ENCODE data around the gene PDXK. TPM values are rescaled to one million over a fixed set of nuclear protein-coding genes. Genes with fewer than 3 reads are reported as not detected.

The PDXK gene
- total and polyA plus RNA-seq, 2 of the 13 experiments (the other 11 are each of a cell fraction or from before 2014, with no cell fraction given): 114 to 184 TPM

DNA sequence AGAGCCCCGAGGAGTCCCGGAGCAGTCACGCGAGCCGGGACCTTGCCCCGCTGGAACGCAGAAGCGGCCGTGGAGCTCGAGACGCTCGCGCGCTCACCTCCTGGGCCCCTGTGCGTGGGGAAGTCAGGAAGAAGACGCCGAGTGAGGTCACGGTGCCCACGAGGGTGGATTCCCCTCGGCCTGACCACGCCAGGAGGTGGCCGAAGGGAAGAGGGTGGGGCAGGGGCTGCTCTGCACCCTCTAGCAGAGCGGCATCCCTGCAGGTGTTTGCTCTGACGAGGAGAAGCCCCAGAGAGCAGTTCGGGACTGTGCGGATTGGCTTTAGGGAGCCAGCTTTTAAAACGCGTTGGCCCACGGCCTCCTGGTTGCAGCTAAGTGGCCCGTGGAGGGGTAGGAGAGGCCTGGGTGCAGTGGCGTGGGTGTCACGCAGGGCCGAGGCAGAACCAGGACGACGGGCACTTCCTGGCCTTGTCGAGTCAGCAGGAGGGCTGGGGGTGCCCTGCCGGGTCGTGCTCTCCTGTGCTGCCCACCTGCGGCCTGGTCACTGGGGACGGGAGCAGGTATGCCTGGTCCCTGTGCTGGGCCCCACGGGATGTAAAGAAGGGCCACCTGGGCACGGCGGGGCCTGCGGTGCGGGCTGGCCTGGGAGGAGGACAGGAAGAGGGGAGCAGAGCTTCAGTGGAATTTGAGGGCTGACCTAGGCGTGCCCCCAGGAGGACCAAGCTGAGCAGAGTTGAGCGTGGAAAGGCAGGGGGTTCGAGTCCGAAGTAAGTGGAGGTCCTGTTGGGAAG, 1.0 kb downstream of the PDXK start (continued):
- TF ChIP-seq CCDC6 (CRISPR knock-in tag; IDR thresholded peaks at IDR 0.05): no peak
- peak; percentile 73; the same call in 1 of the 2 replicates for TF ChIP-seq CHCHD3 (CRISPR knock-in tag; IDR thresholded peaks at IDR 0.05)
- no peak for TF ChIP-seq HNRNPUL1 (IDR thresholded peaks at IDR 0.05; ENCODE audit: low read depth, low read length)
- no peak for TF ChIP-seq TAF15 (IDR thresholded peaks at IDR 0.05; ENCODE audit: low read depth, low read length, poor library complexity, severe bottlenecking)
- no peak for TF ChIP-seq ZNF251 (CRISPR knock-in tag; IDR thresholded peaks at IDR 0.05)

DNA sequence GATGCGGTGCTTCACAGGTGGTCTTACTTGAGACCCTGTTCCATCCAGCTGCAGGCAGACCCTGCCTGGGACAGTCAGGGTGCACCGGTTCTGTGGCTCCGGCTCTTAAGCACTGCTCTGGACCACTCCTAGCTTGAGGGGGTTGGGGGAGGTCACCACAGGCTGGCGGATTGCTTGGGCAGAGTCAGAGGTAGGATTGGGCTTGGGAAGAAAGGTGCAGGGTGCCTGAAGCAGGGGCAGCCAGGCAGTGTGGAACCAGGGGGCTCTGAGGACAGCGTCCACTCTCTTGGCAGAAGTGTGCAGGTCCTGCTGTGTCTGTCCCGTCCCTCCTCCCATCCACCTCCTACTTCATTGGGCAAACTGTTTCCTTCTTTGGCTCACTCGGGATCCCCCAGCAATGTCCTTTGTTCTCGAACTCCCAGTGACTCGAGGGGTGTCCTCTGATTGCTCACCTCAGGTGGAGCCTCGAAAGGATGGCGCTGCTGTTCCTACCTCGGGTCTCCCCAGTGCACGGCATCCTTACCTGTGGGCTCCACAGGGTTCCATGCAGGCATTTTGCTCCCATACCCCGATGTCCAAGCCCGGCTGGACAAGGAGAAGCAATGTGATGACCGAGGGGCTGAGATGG, 1.7 kb downstream of the PDXK start:
- intact Hi-C loops (cut with micrococcal nuclease; ENCODE audit: unreplicated experiment): no loop called here
- POLR2A ChIA-PET: interaction anchor here (1.1 to 2.7 kb wide), 3 partner anchors 8 to 68 kb away, joined by 3 to 43 read pairs (median 6); no protein-coding TSS in a partner anchor
- TSS peak; percentile 40 for BruUV-seq (replicated peaks)
- in situ Hi-C loops (cut with HindIII; ENCODE audit: extremely low pct_ligation_motif_present, low pct_unique_long_range_greater_than_20kb): no loop called here
- FAIRE-seq (no peak), DNase-seq (ENCODE audit: low spot score) (no peak), ATAC-seq (no peak)
- WGBS (ENCODE audit: low lambda C conversion rate): 46% methylated on average over 13 of the region's 16 CpGs
- peak overlapping the region; percentile 93 for H3K9ac ChIP-seq (ENCODE audit: insufficient read depth, low read depth, low read length)
- H3K36me3 ChIP-seq (replicated peaks in 1 of 2; ENCODE audit: control insufficient read depth in 1 of 2, insufficient read depth in 2 of 2, low read length in 2 of 2): peaks cover 8 to 19% of the 10 kb centered on the region in 2 experiments; a peak in 4 of 5 replicates
- H3K27ac ChIP-seq (ENCODE audit: extremely low read length, insufficient read depth, low read length): peak overlapping the region; percentile 73
- H3K4me1 ChIP-seq (ENCODE audit: insufficient read depth, low read length): peaks cover 43% of the 10 kb centered on the region
- H3K4me3 ChIP-seq (replicated peaks in 1 of 3; ENCODE audit: insufficient read depth in 1 of 3, low read depth in 2 of 3, low read length in 3 of 3): peak overlapping the region; percentile 79 to 97 (median 91)
- peaks cover 2 to 4% of the 10 kb centered on the region in 2 experiments; a peak in 2 of 5 replicates for H3K27me3 ChIP-seq (ENCODE audit: control insufficient read depth in 1 of 2, insufficient read depth in 2 of 2, low read length in 2 of 2)
- H4K20me1 ChIP-seq (ENCODE audit: insufficient read depth, low read length): peaks cover 27% of the 10 kb centered on the region
- H3K79me2 ChIP-seq (ENCODE audit: insufficient read depth, low read length): peaks cover 53% of the 10 kb centered on the region
- no peak overlapping the region for H2AFZ ChIP-seq (ENCODE audit: low read length)
- H3K9me3 ChIP-seq (ENCODE audit: low read length): no peaks in the 10 kb centered on the region
- H3K4me2 ChIP-seq (ENCODE audit: low read depth, low read length): peak overlapping the region; percentile 98
- CTCF ChIA-PET (ENCODE audit: low intra/inter-chr PET ratio, low total read pairs): no interaction called here
- TF ChIP-seq TRIM24 (CRISPR knock-in tag; IDR thresholded peaks at IDR 0.05): no peak
- TF ChIP-seq ZNF451 (CRISPR knock-in tag; IDR thresholded peaks at IDR 0.05): 0 out of 2 replicates have a peak, but pooled peaks have one; percentile 17
- TF ChIP-seq ISL2 (CRISPR knock-in tag; IDR thresholded peaks at IDR 0.05): no peak
- no peak for TF ChIP-seq PAWR (CRISPR knock-in tag; IDR thresholded peaks at IDR 0.05; ENCODE audit: borderline replicate concordance)
- TF ChIP-seq, protein P1, sequence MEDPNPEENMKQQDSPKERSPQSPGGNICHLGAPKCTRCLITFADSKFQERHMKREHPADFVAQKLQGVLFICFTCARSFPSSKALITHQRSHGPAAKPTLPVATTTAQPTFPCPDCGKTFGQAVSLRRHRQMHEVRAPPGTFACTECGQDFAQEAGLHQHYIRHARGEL (CRISPR knock-in tag; IDR thresholded peaks at IDR 0.05): no peak
- TF ChIP-seq, protein P2, sequence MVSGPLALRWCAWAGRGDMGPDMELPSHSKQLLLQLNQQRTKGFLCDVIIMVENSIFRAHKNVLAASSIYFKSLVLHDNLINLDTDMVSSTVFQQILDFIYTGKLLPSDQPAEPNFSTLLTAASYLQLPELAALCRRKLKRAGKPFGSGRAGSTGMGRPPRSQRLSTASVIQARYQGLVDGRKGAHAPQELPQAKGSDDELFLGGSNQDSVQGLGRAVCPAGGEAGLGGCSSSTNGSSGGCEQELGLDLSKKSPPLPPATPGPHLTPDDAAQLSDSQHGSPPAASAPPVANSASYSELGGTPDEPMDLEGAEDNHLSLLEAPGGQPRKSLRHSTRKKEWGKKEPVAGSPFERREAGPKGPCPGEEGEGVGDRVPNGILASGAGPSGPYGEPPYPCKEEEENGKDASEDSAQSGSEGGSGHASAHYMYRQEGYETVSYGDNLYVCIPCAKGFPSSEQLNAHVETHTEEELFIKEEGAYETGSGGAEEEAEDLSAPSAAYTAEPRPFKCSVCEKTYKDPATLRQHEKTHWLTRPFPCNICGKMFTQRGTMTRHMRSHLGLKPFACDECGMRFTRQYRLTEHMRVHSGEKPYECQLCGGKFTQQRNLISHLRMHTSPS (CRISPR knock-in tag; IDR thresholded peaks at IDR 0.05; ENCODE audit: low read depth): 0 out of 2 replicates have a peak, but pooled peaks have one; percentile 10
- peak; percentile 65; the same call in 1 of the 2 replicates for TF ChIP-seq ZMAT3 (CRISPR knock-in tag; conservative IDR thresholded peaks at IDR 0.05)
- no peak for TF ChIP-seq CHD4 (IDR thresholded peaks at IDR 0.05; ENCODE audit: borderline replicate concordance, low read length)
- TF ChIP-seq ZNF883 (CRISPR knock-in tag; IDR thresholded peaks at IDR 0.05; ENCODE audit: not compliant biosample characterization): no peak
- TF ChIP-seq, protein P3, sequence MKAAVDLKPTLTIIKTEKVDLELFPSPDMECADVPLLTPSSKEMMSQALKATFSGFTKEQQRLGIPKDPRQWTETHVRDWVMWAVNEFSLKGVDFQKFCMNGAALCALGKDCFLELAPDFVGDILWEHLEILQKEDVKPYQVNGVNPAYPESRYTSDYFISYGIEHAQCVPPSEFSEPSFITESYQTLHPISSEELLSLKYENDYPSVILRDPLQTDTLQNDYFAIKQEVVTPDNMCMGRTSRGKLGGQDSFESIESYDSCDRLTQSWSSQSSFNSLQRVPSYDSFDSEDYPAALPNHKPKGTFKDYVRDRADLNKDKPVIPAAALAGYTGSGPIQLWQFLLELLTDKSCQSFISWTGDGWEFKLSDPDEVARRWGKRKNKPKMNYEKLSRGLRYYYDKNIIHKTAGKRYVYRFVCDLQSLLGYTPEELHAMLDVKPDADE (CRISPR knock-in tag; IDR thresholded peaks at IDR 0.05): 0 out of 2 replicates have a peak, but pooled peaks have one; percentile 48
- peak; percentile 5; the same call in 1 of the 2 replicates for TF ChIP-seq TBX2 (CRISPR knock-in tag; IDR thresholded peaks at IDR 0.05; ENCODE audit: borderline replicate concordance)
- no peak for TF ChIP-seq ZNF530 (CRISPR knock-in tag; IDR thresholded peaks at IDR 0.05; ENCODE audit: low read depth)

Measured in HepG2 (cell line).